Body of pancreas (tissue), 4 donors: Measurements from ENCODE around the gene PAPOLG. TPM values are rescaled to one million over a fixed set of nuclear protein-coding genes. Genes with fewer than 3 reads are reported as not detected.

Experiments
- ATAC-seq: fragments of 150-250 bp; one replicate; pipeline ENCODE4 v1.9.1; 2016
- DNase-seq, 4 donors: peaks; one replicate each; pipeline ENCODE4 v3.0.0-alpha.2; 2019
- H3K27ac ChIP-seq, 4 donors: fragments of 200-600 bp; sonication (generic); 1 replicate in 3 of 4; 2 replicates in 1 of 4; pipeline versions ENCODE4 v1.5.1 to v1.6.1; 2016 to 2019; ENCODE audit warnings: mild to moderate bottlenecking in 1 of 4, mixed read lengths in 1 of 4, moderate library complexity in 1 of 4
- H3K27me3 ChIP-seq, 2 donors: fragments of 200-600 bp; sonication (generic); one replicate each; pipeline ENCODE4 v1.6.0; 2016; ENCODE audit warnings: mild to moderate bottlenecking in 1 of 2
- H3K36me3 ChIP-seq, 2 donors: fragments of 200-600 bp; sonication (generic); replicated peaks in 1 of 2; 2 replicates each; pipeline ENCODE4 v1.5.1; 2016; ENCODE audit warnings: low read depth in 2 of 2; ENCODE audit not compliant: insufficient read depth in 1 of 2
- H3K4me1 ChIP-seq: fragments of 200-600 bp; sonication (generic); one replicate; pipeline ENCODE4 v1.6.0; 2016
- H3K4me3 ChIP-seq, 2 donors: fragments of 200-600 bp; sonication (generic); 1 replicate in 1 of 2; 2 replicates in 1 of 2; pipeline ENCODE4 v1.5.1; 2016 to 2019
- H3K9me3 ChIP-seq, 3 donors: fragments of 200-600 bp; sonication (generic); 1 replicate in 2 of 3; 2 replicates in 1 of 3; pipeline ENCODE4 v1.5.1; 2016
- CTCF ChIP-seq, 7 experiments: fragments of 450-650 bp in 4 of 7; fragments of 200-600 bp in 3 of 7; sonication (generic) in 3 of 7; IDR thresholded peaks; one replicate each; pipeline ENCODE4 v1.5.1; 2016 to 2019; ENCODE audit warnings: antibody characterized with exemption in 7 of 7
- POLR2A ChIP-seq, 3 donors: fragments of 450-650 bp; IDR thresholded peaks; one replicate each; pipeline ENCODE4 v1.6.1; 2016; ENCODE audit warnings: antibody characterized with exemption in 3 of 3, mild to moderate bottlenecking in 2 of 3
- WGBS, 2 donors: methylation state at CpG; one replicate each; pipeline ENCODE4 v1.1.5; 2017; 5-methylcytosine and 5-hydroxymethylcytosine counted together
- intact Hi-C: fragments of 100-400 bp; cut with DNase I; formaldehyde crosslinking; loops from one replicate; pipeline ENCODE4 v1.15.1; 2023
- total RNA-seq, 2 donors: library from RNA; depleted of rRNA; stranded (reverse); fragments of >200 nt; gene quantifications; one replicate each; pipeline ENCODE4 v1.1.0, GENCODE V29; 2016

Gene PAPOLG
- total RNA-seq, 2 donors from 2014 or later = 4.0 to 6.5 TPM

- intact Hi-C loops = no loop called here
- H3K36me3 ChIP-seq = peaks cover 7 to 19% of the 10 kb centered on the region in 2 donors
- peaks cover 9% of the 10 kb centered on the region for H3K4me1 ChIP-seq
- H3K4me3 ChIP-seq = no peak overlapping the region
- ATAC-seq (no peak), DNase-seq (no peak)
- H3K27ac ChIP-seq = peak overlapping the region in 1 of 4 donors; percentile 34
- WGBS, 2 donors = 70 to 74% methylated on average over 3 of the region's 3 CpGs
- no peaks in the 10 kb centered on the region for H3K9me3 ChIP-seq
- no peak for TF ChIP-seq POLR2A (IDR thresholded peaks at IDR 0.05)
- no peak for TF ChIP-seq CTCF (IDR thresholded peaks at IDR 0.05)
- H3K27me3 ChIP-seq = no peaks in the 10 kb centered on the region
Observed at GRCh38 chr2:60780721-60781120, 24.7 kb downstream of the PAPOLG start.

- intact Hi-C loops = loop anchor here (10.0 kb wide), 1 partner anchor 212 kb away; no protein-coding TSS in a partner anchor
- Histone ChIP-seq H3K27ac (no peak overlapping the region), H3K36me3 (peaks cover 10 to 20% of the 10 kb centered on the region in 2 donors), H3K4me1 (no peaks in the 10 kb centered on the region), H3K9me3 (no peaks in the 10 kb centered on the region), H3K27me3 (no peaks in the 10 kb centered on the region), H3K4me3 (no peak overlapping the region)
- 95 to 97% methylated on average over 2 of the region's 2 CpGs for WGBS, 2 donors
- no peak for TF ChIP-seq CTCF (IDR thresholded peaks at IDR 0.05)
- no peak for TF ChIP-seq POLR2A (IDR thresholded peaks at IDR 0.05)
- no peak for ATAC-seq
- no peak for DNase-seq
Observed at GRCh38 chr2:60793169-60793568, 37.1 kb downstream of the PAPOLG start.

DNA sequence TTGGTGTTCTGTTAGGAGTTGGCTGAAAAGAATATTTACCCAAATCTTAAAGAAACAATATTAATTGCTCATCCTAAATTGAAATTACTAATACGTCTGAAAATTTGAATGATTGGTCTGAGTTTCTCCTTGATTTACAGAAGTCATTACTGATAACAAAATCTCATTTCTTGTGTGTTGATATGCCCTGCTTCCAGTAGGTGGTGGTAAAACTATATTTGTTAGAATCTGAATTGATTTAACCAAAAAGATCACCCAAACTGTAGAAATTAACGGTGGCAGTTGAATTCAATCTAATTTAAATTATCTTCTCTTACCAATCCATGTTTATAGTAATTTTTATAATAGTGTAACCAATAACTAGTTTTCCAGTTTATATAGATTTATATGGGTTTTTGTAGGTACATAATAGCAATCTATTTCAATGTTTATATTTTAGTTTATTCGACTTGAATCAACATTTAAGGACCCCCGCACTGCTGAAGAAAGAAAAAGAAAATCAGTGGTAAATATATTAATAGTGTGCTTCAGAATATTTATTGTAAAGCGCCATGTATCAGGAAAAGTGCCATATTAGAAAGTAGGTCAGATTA, 38.3 kb downstream of the PAPOLG start:
- Histone ChIP-seq H3K4me3 (no peak overlapping the region), H3K9me3 (no peaks in the 10 kb centered on the region), H3K4me1 (no peaks in the 10 kb centered on the region), H3K36me3 (peaks cover 6 to 17% of the 10 kb centered on the region in 2 donors), H3K27ac (no peak overlapping the region), H3K27me3 (no peaks in the 10 kb centered on the region)
- intact Hi-C loops = loop anchor here (10.0 kb wide), 1 partner anchor 210 kb away; no protein-coding TSS in a partner anchor
- TF ChIP-seq CTCF (IDR thresholded peaks at IDR 0.05) (peak in 5 of 7 experiments; percentile 41 to 57 (median 48)), POLR2A (IDR thresholded peaks at IDR 0.05) (no peak)
- DNase-seq = no peak
- no peak for ATAC-seq
- 58 to 59% methylated on average over 5 of the region's 5 CpGs for WGBS, 2 donors

GRCh38 chr2:60796573-60797509, 40.8 kb downstream of the PAPOLG start:
- peaks cover 0 to 15% of the 10 kb centered on the region in 2 donors for H3K36me3 ChIP-seq
- no peaks in the 10 kb centered on the region for H3K4me1 ChIP-seq
- intact Hi-C loops = loop anchor here (10.0 kb wide), 1 partner anchor 208 kb away; no protein-coding TSS in a partner anchor
- H3K27ac ChIP-seq = peak overlapping the region in 1 of 4 donors; percentile 61
- ATAC-seq (no peak), DNase-seq (no peak)
- H3K9me3 ChIP-seq = no peaks in the 10 kb centered on the region
- H3K27me3 ChIP-seq = no peaks in the 10 kb centered on the region
- no peak overlapping the region for H3K4me3 ChIP-seq
- 64 to 80% methylated on average over 6 of the region's 6 CpGs for WGBS, 2 donors
- TF ChIP-seq POLR2A (IDR thresholded peaks at IDR 0.05) = peak in 1 of 3 donors; percentile 12
- no peak for TF ChIP-seq CTCF (IDR thresholded peaks at IDR 0.05)
